Measurements from ENCODE around the gene EIF2D.

EIF2D gene

GRCh38 chr1:206595581-206596318, 16.5 kb downstream of the EIF2D start:
- no peak for DNase-seq (ENCODE audit: low spot score)
- TF ChIP-seq CTCF (IDR thresholded peaks at IDR 0.05; ENCODE audit: extremely low read depth, insufficient read depth, missing control alignments) = no peak
- in situ Hi-C loops (cut with MboI; ENCODE audit: low pct_unique_long_range_greater_than_20kb, low sequenced_read_pairs, unreplicated experiment) = no loop called here

DNA sequence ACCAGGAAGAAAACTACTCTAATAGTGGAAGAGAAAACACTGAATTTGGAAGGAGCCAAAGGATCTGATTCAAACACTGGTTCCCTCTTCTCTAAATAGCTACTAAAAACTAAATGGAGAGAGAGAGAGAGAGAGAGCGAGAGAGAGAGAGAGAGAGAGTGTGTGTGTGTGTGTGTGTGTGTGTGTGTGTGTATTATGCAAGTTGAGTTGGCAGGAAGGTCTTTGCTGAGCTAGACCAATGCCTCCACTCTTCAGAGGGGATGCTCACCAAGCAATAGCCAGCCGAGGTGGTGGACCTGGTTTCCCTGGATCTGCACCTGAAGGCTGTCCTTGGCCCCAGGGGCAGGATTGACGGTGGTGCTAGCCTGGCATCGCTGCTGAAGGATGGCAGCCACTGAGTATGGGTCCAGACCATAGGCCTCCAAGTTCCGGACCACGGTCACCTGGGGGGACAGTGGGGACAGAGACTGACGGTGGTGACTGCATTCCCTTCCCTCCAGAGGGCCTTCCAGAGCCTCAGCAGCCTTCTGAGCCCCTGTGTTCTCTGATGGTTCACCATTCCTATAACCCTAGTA, 18.8 kb downstream of the EIF2D start:
- in situ Hi-C loops (cut with MboI; ENCODE audit: low pct_unique_long_range_greater_than_20kb, low sequenced_read_pairs, unreplicated experiment) = loop anchor here (5.0 kb wide), 1 partner anchor 106 kb away; no protein-coding TSS in a partner anchor
- DNase-seq (ENCODE audit: low spot score) = no peak
- TF ChIP-seq CTCF (IDR thresholded peaks at IDR 0.05; ENCODE audit: extremely low read depth, insufficient read depth, missing control alignments) = no peak

DNA sequence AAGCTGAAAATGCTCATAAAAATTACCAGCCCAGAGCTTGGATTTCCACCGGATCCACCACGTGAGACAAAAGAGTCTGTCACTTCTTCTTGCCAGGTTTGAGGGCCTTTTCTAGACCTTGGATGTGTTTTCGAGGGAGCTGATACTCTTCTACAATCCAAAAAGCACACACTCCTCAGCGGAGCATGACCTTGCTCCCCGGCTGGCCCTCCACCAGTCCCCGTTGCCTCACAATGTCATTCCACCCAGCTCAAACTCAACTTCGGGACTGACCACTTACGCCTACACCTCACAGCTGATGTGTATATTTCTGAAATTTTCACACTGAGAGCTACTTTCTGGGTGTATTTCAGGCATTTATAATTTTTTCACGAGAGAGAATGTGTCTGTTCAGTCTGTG, 20.6 kb downstream of the EIF2D start:
- TF ChIP-seq CTCF (IDR thresholded peaks at IDR 0.05; ENCODE audit: extremely low read depth, insufficient read depth, missing control alignments) = no peak
- in situ Hi-C loops (cut with MboI; ENCODE audit: low pct_unique_long_range_greater_than_20kb, low sequenced_read_pairs, unreplicated experiment) = loop anchor here (5.0 kb wide), 1 partner anchor 104 kb away; no protein-coding TSS in a partner anchor
- no peak for DNase-seq (ENCODE audit: low spot score)

DNA sequence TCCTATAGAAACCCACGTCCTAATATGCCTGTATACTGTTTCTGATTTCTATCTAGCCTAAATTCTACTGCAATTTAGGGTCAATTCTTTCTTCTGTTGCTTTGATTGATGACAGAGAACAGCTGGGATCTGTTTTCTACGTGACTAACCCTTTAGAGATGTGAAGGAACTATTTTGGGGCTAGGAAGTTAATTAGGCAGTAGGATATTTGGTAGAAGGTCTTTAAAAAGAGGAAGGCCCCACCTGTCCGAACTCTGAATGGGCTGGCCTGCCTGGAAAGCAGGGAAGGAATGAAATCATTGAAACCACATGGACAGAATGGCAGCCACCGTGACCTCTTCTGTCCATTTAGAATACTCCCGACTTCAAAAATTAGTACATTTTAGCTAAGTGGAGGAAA, 21.0 kb downstream of the EIF2D start:
- TF ChIP-seq CTCF (IDR thresholded peaks at IDR 0.05; ENCODE audit: extremely low read depth, insufficient read depth, missing control alignments) = no peak
- no peak for DNase-seq (ENCODE audit: low spot score)
- in situ Hi-C loops (cut with MboI; ENCODE audit: low pct_unique_long_range_greater_than_20kb, low sequenced_read_pairs, unreplicated experiment) = loop anchor here (5.0 kb wide), 1 partner anchor 104 kb away; no protein-coding TSS in a partner anchor

DNA sequence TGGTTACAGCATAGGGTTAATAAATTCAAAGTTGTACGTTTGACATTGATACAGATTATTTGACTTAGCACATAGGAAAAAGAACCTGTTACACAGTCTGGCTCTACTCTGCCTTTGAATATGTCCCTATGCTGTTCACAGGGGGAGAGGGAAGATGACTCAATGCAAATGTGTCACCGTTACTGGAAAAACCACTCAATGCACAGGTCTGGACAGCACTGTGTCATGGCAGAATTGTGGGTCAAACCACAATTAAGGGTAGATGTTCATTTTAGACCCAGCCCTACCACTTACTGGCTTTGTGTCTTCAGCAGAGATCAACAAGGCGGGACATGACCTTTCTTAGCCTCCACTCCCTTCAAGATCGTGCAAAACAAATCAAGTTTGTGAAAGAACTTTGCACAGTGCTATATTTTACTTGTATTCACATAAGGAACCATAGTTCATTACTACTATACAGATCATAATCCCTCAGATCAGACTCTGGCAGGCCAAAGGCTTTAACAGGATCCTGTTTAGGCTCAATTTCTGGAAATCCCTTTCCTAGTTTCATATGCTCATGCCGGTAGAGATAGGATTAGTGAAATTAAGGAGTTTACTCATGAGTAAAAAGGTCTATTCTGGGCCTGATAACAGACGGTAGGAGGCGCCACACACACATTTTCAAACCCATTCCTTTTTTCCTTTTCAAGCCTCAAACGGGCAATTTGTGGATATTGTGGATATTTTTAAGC, 22.1 kb downstream of the EIF2D start:
- DNase-seq (ENCODE audit: low spot score) = peak; percentile 69
- peak; percentile 37 for TF ChIP-seq CTCF (IDR thresholded peaks at IDR 0.05; ENCODE audit: extremely low read depth, insufficient read depth, missing control alignments)
- in situ Hi-C loops (cut with MboI; ENCODE audit: low pct_unique_long_range_greater_than_20kb, low sequenced_read_pairs, unreplicated experiment) = loop anchor here (5.0 kb wide), 1 partner anchor 103 kb away; no protein-coding TSS in a partner anchor

GRCh38 chr1:206589206-206589605, 23.1 kb downstream of the EIF2D start:
- in situ Hi-C loops (cut with MboI; ENCODE audit: low pct_unique_long_range_greater_than_20kb, low sequenced_read_pairs, unreplicated experiment) = no loop called here

More at GRCh38 chr1:206589206-206589605, 23.1 kb downstream of the EIF2D start:
- no peak for DNase-seq (ENCODE audit: low spot score)
- no peak for TF ChIP-seq CTCF (IDR thresholded peaks at IDR 0.05; ENCODE audit: extremely low read depth, insufficient read depth, missing control alignments)

Data from GM13977 (cell line).